HCT116 (cell line): ENCODE data around the gene TPMT. TPM values are rescaled to one million over a fixed set of nuclear protein-coding genes. Genes with fewer than 3 reads are reported as not detected.

ENCODE experiments used
- ATAC-seq: fragments of 200-7000 bp; cut with Tn5 transposase; 2 replicates; pipeline ENCODE4 v1.9.1; 2020; ENCODE audit warnings: mild to moderate bottlenecking, moderate library complexity
- BruUV-seq: library from RNA; stranded (reverse); fragments of 400-500 nt; replicated peaks from 2 replicates; lab custom pipeline; 2021; lab: Mats Ljungman, UMichigan
- CTCF ChIA-PET: fragments of 300-600 bp; sonication (Branson Sonifier 250); formaldehyde crosslinking; loops from one replicate; lab custom pipeline; 2021; ENCODE audit warnings: antibody characterized with exemption; lab: Charles Lee
- POLR2A ChIA-PET: fragments of 300-600, 350-600 bp; sonication (Branson Sonifier 250); formaldehyde crosslinking; loops from one replicate; lab custom pipeline; 2021; ENCODE audit warnings: antibody characterized with exemption; lab: Charles Lee
- RAD21 ChIA-PET, 2 experiments: fragments of 300-600 bp; sonication (Branson Sonifier 250); formaldehyde crosslinking; loops; one replicate each; lab custom pipeline; 2023; ENCODE audit warnings: low total read pairs in 2 of 2; ENCODE audit not compliant: uncharacterized antibody in 2 of 2, unreplicated experiment in 2 of 2, low non-redundant PET in 1 of 2; lab: Charles Lee
- DNase-seq: peaks from one replicate; pipeline ENCODE4 v3.0.0-alpha.2; 2010; ENCODE audit warnings: low read depth, low spot score
- H2AFZ ChIP-seq: fragments of 200-600 bp; shearing (Covaris generic), sonication (generic); 2 replicates; pipeline ENCODE4 v1.6.1; 2017; ENCODE audit warnings: low read depth, mixed run types, mixed read lengths, antibody characterized with exemption, low read length; ENCODE audit not compliant: poor library complexity, severe bottlenecking
- H3K27ac ChIP-seq: 2 replicates; pipeline ENCODE4 v1.5.1; 2012; ENCODE audit warnings: low read depth, low read length
- H3K27me3 ChIP-seq: fragments of 200-600 bp; sonication (generic); 2 replicates; pipeline ENCODE4 v1.6.1; 2016; ENCODE audit warnings: mixed run types, low read length, mixed read lengths; ENCODE audit not compliant: insufficient read depth
- H3K36me3 ChIP-seq, 2 experiments: fragments of 200-500 bp in 1 of 2; fragments of 200-600 bp in 1 of 2; sonication (Bioruptor generic) in 1 of 2; sonication (generic) in 1 of 2; 2 replicates each; pipeline versions ENCODE4 v1.5.1 to v1.6.1; 2014 to 2016; ENCODE audit warnings: low read length in 2 of 2, inconsistent platforms in 1 of 2, mixed read lengths in 1 of 2, mixed run types in 1 of 2; ENCODE audit not compliant: insufficient read depth in 2 of 2, control insufficient read depth in 1 of 2
- H3K4me1 ChIP-seq, 2 experiments: fragments of 200-600 bp in 1 of 2; sonication (generic) in 1 of 2; 2 replicates each; pipeline versions ENCODE4 v1.5.1 to v1.6.1; 2012 to 2017; ENCODE audit warnings: low read length in 2 of 2, inconsistent platforms in 1 of 2, mild to moderate bottlenecking in 1 of 2, mixed read lengths in 1 of 2, mixed run types in 1 of 2, moderate library complexity in 1 of 2; ENCODE audit not compliant: insufficient read depth in 2 of 2, control insufficient read depth in 1 of 2
- H3K4me2 ChIP-seq: fragments of 200-600 bp; sonication (generic); 2 replicates; pipeline ENCODE4 v1.6.1; 2017; ENCODE audit warnings: mixed run types, low read length, mixed read lengths
- H3K4me3 ChIP-seq, 2 experiments: fragments of 200-600 bp in 1 of 2; sonication (generic) in 1 of 2; replicated peaks in 1 of 2; 2 replicates each; pipeline ENCODE4 v1.5.1; 2011 to 2016; ENCODE audit warnings: low read length in 2 of 2, control low read depth in 1 of 2, low read depth in 1 of 2, mild to moderate bottlenecking in 1 of 2, mixed read lengths in 1 of 2, mixed run types in 1 of 2
- H3K79me2 ChIP-seq: fragments of 200-600 bp; sonication (generic); 2 replicates; pipeline ENCODE4 v1.6.1; 2017; ENCODE audit warnings: mild to moderate bottlenecking, mixed run types, low read length, moderate library complexity, mixed read lengths; ENCODE audit not compliant: insufficient read depth
- H3K9ac ChIP-seq: fragments of 200-600 bp; sonication (generic); 2 replicates; pipeline ENCODE4 v1.6.1; 2016; ENCODE audit warnings: low read length, mixed read lengths
- H3K9me2 ChIP-seq: fragments of 200-600 bp; sonication (generic), shearing (Covaris generic); 2 replicates; pipeline ENCODE4 v1.6.1; 2017; ENCODE audit warnings: mixed run types, mild to moderate bottlenecking, moderate library complexity; ENCODE audit not compliant: insufficient read depth
- H3K9me3 ChIP-seq, 2 experiments: fragments of 200-500 bp in 1 of 2; fragments of 200-600 bp in 1 of 2; sonication (Bioruptor generic) in 1 of 2; sonication (generic) in 1 of 2; 2 replicates each; pipeline ENCODE4 v1.6.1; 2014 to 2017; ENCODE audit warnings: low read length in 2 of 2, mixed read lengths in 2 of 2, inconsistent platforms in 1 of 2, low read depth in 1 of 2, mild to moderate bottlenecking in 1 of 2, mixed run types in 1 of 2, moderate library complexity in 1 of 2; ENCODE audit not compliant: control insufficient read depth in 1 of 2, insufficient read depth in 1 of 2
- H4K20me1 ChIP-seq: fragments of 200-600 bp; sonication (generic), shearing (Covaris generic); 2 replicates; pipeline ENCODE4 v1.6.1; 2017; ENCODE audit warnings: mixed run types, mild to moderate bottlenecking, moderate library complexity; ENCODE audit not compliant: insufficient read depth
- CBX3 ChIP-seq: IDR thresholded peaks from 2 replicates; pipeline ENCODE4 v1.6.1; 2012; ENCODE audit warnings: low read depth
- CEBPB ChIP-seq: IDR thresholded peaks from 2 replicates; pipeline ENCODE4 v1.6.1; 2012; ENCODE audit warnings: low read depth
- EGR1 ChIP-seq: IDR thresholded peaks from 2 replicates; pipeline ENCODE4 v1.6.1; 2012; ENCODE audit warnings: low read depth
- EZH2 ChIP-seq: fragments of 200-600 bp; sonication (generic); IDR thresholded peaks from 2 replicates; pipeline ENCODE4 v1.6.1; 2017; ENCODE audit warnings: antibody characterized with exemption, mixed run types
- FOSL1 ChIP-seq: IDR thresholded peaks from 2 replicates; pipeline ENCODE4 v1.6.1; 2012; ENCODE audit warnings: low read depth
- POLR2AphosphoS5 ChIP-seq: IDR thresholded peaks from 2 replicates; pipeline ENCODE4 v1.6.1; 2011; ENCODE audit warnings: mild to moderate bottlenecking, low read depth, low read length, moderate library complexity
- RAD21 ChIP-seq: IDR thresholded peaks from 2 replicates; pipeline ENCODE4 v1.6.1; 2012; ENCODE audit warnings: low read depth, mild to moderate bottlenecking
- SIN3A ChIP-seq: IDR thresholded peaks from 2 replicates; pipeline ENCODE4 v1.6.1; 2012; ENCODE audit warnings: low read depth
- intact Hi-C: fragments of 100-400 bp; cut with micrococcal nuclease; formaldehyde crosslinking; loops from 2 replicates; pipeline ENCODE4 v1.10.0; 2022
- total RNA-seq: library from RNA; stranded (reverse); gene quantifications from one replicate; pipeline ENCODE4 v1.2.1, GENCODE V29; 2021; ENCODE audit not compliant: unreplicated experiment
- TF ChIP-seq, protein P1 (sequence below): IDR thresholded peaks from 2 replicates; pipeline ENCODE4 v1.6.1; 2012; ENCODE audit warnings: low read depth

TPMT gene
- total RNA-seq, 1 experiment from 2014 or later, result 10.1 TPM

DNA sequence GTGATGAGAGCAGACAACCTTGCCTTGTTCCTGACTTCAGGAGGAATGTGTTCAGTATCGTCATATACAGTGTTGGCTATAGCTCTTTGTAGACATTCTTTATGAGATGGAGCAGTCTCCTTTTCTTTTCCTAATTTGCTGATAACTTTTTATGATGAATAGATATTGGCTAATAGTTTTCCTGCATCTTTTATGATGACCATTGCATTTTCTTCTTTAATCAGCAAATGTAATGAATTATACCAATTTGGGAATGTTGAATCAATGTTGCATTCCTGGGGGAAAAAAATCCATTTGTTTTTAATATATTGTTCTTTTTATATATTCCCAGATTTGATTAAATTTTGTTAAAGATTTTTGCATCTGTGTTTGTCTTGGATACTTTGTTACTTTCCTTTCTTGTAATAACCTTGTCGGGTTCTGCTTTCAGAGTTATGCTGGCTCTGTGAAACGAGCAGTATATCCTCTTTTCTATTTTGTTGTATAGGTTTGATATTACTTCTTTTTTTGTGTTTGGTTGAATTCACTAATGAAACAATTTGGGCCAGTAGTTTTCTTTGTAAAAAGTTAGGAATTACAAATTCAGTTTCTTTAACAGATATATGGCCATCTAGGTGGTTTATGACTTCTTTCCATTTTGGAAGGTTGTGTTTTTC lies 24.2 kb upstream of the TPMT start:
- no peaks in the 10 kb centered on the region for H3K79me2 ChIP-seq
- H3K4me2 ChIP-seq, result no peak overlapping the region
- H3K27ac ChIP-seq, result no peak overlapping the region
- H3K9ac ChIP-seq, result no peak overlapping the region
- ATAC-seq (no peak), DNase-seq (no peak)
- H3K9me3 ChIP-seq, result no peaks in the 10 kb centered on the region
- H3K27me3 ChIP-seq, result no peaks in the 10 kb centered on the region
- BruUV-seq, result no TSS peak
- H3K36me3 ChIP-seq, result no peaks in the 10 kb centered on the region
- no peaks in the 10 kb centered on the region for H4K20me1 ChIP-seq
- POLR2A ChIA-PET, result no interaction called here
- H2AFZ ChIP-seq, result no peak overlapping the region
- RAD21 ChIA-PET, result interaction anchor here in 1 of 2 experiments (0.6 kb wide), 1 partner anchor 16 kb away, joined by 7 read pairs; no protein-coding TSS in a partner anchor
- H3K4me3 ChIP-seq, result no peak overlapping the region
- TF ChIP-seq CEBPB (no peak), POLR2AphosphoS5 (no peak), EZH2 (no peak), CBX3 (no peak), FOSL1 (no peak), RAD21 (no peak), EGR1 (no peak), SIN3A (no peak)
- TF ChIP-seq, protein P1, sequence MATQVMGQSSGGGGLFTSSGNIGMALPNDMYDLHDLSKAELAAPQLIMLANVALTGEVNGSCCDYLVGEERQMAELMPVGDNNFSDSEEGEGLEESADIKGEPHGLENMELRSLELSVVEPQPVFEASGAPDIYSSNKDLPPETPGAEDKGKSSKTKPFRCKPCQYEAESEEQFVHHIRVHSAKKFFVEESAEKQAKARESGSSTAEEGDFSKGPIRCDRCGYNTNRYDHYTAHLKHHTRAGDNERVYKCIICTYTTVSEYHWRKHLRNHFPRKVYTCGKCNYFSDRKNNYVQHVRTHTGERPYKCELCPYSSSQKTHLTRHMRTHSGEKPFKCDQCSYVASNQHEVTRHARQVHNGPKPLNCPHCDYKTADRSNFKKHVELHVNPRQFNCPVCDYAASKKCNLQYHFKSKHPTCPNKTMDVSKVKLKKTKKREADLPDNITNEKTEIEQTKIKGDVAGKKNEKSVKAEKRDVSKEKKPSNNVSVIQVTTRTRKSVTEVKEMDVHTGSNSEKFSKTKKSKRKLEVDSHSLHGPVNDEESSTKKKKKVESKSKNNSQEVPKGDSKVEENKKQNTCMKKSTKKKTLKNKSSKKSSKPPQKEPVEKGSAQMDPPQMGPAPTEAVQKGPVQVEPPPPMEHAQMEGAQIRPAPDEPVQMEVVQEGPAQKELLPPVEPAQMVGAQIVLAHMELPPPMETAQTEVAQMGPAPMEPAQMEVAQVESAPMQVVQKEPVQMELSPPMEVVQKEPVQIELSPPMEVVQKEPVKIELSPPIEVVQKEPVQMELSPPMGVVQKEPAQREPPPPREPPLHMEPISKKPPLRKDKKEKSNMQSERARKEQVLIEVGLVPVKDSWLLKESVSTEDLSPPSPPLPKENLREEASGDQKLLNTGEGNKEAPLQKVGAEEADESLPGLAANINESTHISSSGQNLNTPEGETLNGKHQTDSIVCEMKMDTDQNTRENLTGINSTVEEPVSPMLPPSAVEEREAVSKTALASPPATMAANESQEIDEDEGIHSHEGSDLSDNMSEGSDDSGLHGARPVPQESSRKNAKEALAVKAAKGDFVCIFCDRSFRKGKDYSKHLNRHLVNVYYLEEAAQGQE, result no peak
- H3K4me1 ChIP-seq, result no peaks in the 10 kb centered on the region
- intact Hi-C loops, result no loop called here
- CTCF ChIA-PET, result no interaction called here
- H3K9me2 ChIP-seq, result no peaks in the 10 kb centered on the region
